ENCODE data around the gene CBLC.

Gene CBLC

GRCh38 chr19:44799627-44800346, 22.1 kb downstream of the CBLC start:
- H3K27ac ChIP-seq, result peak overlapping the region; percentile 60
- TF ChIP-seq, protein P1, sequence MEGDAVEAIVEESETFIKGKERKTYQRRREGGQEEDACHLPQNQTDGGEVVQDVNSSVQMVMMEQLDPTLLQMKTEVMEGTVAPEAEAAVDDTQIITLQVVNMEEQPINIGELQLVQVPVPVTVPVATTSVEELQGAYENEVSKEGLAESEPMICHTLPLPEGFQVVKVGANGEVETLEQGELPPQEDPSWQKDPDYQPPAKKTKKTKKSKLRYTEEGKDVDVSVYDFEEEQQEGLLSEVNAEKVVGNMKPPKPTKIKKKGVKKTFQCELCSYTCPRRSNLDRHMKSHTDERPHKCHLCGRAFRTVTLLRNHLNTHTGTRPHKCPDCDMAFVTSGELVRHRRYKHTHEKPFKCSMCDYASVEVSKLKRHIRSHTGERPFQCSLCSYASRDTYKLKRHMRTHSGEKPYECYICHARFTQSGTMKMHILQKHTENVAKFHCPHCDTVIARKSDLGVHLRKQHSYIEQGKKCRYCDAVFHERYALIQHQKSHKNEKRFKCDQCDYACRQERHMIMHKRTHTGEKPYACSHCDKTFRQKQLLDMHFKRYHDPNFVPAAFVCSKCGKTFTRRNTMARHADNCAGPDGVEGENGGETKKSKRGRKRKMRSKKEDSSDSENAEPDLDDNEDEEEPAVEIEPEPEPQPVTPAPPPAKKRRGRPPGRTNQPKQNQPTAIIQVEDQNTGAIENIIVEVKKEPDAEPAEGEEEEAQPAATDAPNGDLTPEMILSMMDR (conservative IDR thresholded peaks at IDR 0.05; ENCODE audit: low read depth), result no peak
- no peak for DNase-seq (ENCODE audit: low spot score)
- ChIA-PET CTCF (interaction anchor here (0.6 to 1.9 kb wide), 2 partner anchors 44 to 108 kb away, joined by 4 to 6 read pairs; no protein-coding TSS in a partner anchor), POLR2A (ENCODE audit: low non-redundant PET) (no interaction called here)

GRCh38 chr19:44800461-44800860, 22.8 kb downstream of the CBLC start:
- CTCF ChIA-PET, result no interaction called here
- TF ChIP-seq, protein P1 (conservative IDR thresholded peaks at IDR 0.05; ENCODE audit: low read depth), result peak; percentile 74
- DNase-seq (ENCODE audit: low spot score), result peak; percentile 79
- POLR2A ChIA-PET (ENCODE audit: low non-redundant PET), result no interaction called here
- H3K27ac ChIP-seq, result peak overlapping the region; percentile 60

DNA sequence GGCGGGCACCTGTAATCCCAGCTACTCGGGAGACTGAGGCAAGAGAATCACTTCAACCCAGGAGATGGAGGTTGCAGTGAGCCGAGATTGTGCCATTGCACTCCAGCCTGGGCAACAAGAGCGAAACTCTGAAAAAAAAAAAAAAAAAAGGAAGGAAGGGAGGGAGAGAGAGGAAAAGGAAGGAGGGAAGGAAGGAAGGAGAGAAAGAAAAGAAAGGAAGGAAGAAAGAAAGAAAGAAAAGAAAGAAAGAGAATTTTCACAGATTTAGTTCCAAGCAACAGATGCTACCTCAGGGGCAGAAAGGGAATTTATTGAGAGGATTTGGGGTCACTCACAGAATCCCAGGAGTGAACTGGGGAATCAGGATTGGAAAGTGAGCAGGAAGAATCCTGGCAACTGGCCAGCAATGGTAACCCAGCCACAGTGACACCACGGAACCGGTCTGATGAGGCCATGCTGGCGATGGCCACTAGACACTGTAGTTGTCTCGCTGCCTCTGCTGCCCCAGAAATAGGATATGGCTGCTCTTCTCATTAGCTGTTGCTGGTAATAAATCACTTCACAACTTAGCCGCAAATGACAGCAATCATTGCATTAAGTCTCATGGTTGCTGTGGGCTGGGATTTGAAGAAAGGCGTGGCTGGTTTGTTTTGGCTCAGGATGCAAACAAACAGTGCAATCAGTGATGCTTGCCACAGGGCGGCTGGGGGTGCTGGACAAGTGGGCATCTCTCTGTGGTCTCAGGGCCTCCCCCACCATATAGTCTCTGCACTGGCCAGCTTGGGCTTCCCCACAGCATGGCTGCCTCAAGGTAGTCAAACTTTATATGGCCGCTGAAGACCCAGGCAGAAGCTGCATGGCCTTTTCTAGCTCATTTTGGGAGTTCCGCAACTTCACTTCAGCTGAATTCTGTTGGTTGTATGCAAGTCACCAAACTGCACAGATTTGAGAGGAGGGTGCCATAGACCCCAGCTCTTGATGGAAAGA, 26.0 kb downstream of the CBLC start:
- peak; percentile 23 for DNase-seq (ENCODE audit: low spot score)

DNA sequence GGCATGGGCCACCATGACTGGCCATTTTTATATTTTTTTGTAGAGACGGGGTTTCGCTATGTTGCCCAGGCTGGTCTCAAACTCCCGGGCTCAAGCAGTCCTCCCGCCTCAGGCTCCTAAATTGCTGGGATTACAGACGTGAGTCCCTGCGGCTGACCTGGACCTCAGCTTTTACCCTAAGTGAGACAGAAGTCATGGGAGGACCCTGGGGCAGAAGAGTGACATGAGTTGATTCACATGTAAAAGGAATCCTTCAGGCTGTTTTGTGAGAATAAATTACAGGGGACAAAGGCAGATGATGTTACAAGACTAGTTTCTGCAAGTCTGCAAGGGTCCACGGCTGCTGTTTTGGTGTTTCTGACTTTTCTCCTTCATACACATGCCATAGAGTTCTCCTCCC, 28.6 kb downstream of the CBLC start:
- no peak for DNase-seq (ENCODE audit: low spot score)
- peak overlapping the region; percentile 95 for H3K27ac ChIP-seq
- TF ChIP-seq, protein P1 (conservative IDR thresholded peaks at IDR 0.05; ENCODE audit: low read depth), result no peak
- POLR2A ChIA-PET (ENCODE audit: low non-redundant PET), result no interaction called here
- CTCF ChIA-PET, result interaction anchor here (0.6 to 1.4 kb wide), 3 partner anchors 17 to 38 kb away, joined by 3 to 6 read pairs (median 3); no protein-coding TSS in a partner anchor

More for the DNA sequence above, 26.0 kb downstream of the CBLC start:
- CTCF ChIA-PET, result interaction anchor here (0.5 to 1.9 kb wide), 5 partner anchors 20 to 1057 kb away, joined by 3 to 7 read pairs (median 3); no protein-coding TSS in a partner anchor
- POLR2A ChIA-PET (ENCODE audit: low non-redundant PET), result no interaction called here
- H3K27ac ChIP-seq, result no peak overlapping the region
- TF ChIP-seq, protein P1 (conservative IDR thresholded peaks at IDR 0.05; ENCODE audit: low read depth), result no peak

GRCh38 chr19:44807162-44807561, 29.5 kb downstream of the CBLC start:
- ChIA-PET POLR2A (ENCODE audit: low non-redundant PET) (no interaction called here), CTCF (interaction anchor here (0.6 to 2.3 kb wide), 5 partner anchors 29 to 273 kb away, joined by 3 to 7 read pairs (median 3); partner anchors contain the start of gene CBLC)
- H3K27ac ChIP-seq, result peak overlapping the region; percentile 95
- DNase-seq (ENCODE audit: low spot score), result peak; percentile 88
- TF ChIP-seq, protein P1 (conservative IDR thresholded peaks at IDR 0.05; ENCODE audit: low read depth), result no peak
